Fibroblast of lung (primary cell): ENCODE data around the gene PPP5C. TPM values are rescaled to one million over a fixed set of nuclear protein-coding genes. Genes with fewer than 3 reads are reported as not detected.
A peak's percentile ranks its signal among the peaks of the same experiment; 100 is the strongest.

Experiments used
- DNase-seq, 2 donors: peaks; one replicate each; pipeline versions ENCODE4 v3.0.0 to v3.0.0-alpha.2; 2010; ENCODE audit warnings: low read depth in 2 of 2
- H2AFZ ChIP-seq: 2 replicates; pipeline ENCODE4 v1.5.1; 2012; ENCODE audit warnings: low read length, control low read depth, inconsistent platforms
- H3K27ac ChIP-seq: 2 replicates; pipeline ENCODE4 v1.5.1; 2011; ENCODE audit warnings: low read length, control low read depth; ENCODE audit not compliant: insufficient read depth
- H3K27me3 ChIP-seq: 2 replicates; pipeline ENCODE4 v1.5.1; 2011; ENCODE audit warnings: mild to moderate bottlenecking, low read length; ENCODE audit not compliant: control insufficient read depth, insufficient read depth
- H3K36me3 ChIP-seq: 2 replicates; pipeline ENCODE4 v1.5.1; 2011; ENCODE audit warnings: low read length; ENCODE audit not compliant: control insufficient read depth, insufficient read depth
- H3K4me1 ChIP-seq: 2 replicates; pipeline ENCODE4 v1.5.1; 2011; ENCODE audit warnings: low read length; ENCODE audit not compliant: control insufficient read depth, insufficient read depth; ENCODE audit errors: extremely low read depth
- H3K4me2 ChIP-seq: 2 replicates; pipeline ENCODE4 v1.5.1; 2011; ENCODE audit warnings: low read length, control low read depth; ENCODE audit not compliant: insufficient read depth; ENCODE audit errors: extremely low read depth
- H3K4me3 ChIP-seq, 4 experiments: fragments of 200-600 bp in 1 of 4; sonication (generic) in 1 of 4; replicated peaks in 1 of 4; 2 replicates each; pipeline ENCODE4 v1.5.1; 2011 to 2016; ENCODE audit warnings: low read length in 4 of 4, low read depth in 3 of 4, mild to moderate bottlenecking in 3 of 4, control low read depth in 2 of 4, inconsistent platforms in 1 of 4, mixed read lengths in 1 of 4; ENCODE audit not compliant: insufficient read depth in 1 of 4; ENCODE audit errors: control extremely low read depth in 1 of 4
- H3K79me2 ChIP-seq: 2 replicates; pipeline ENCODE4 v1.5.1; 2012; ENCODE audit warnings: mild to moderate bottlenecking, low read length, inconsistent platforms; ENCODE audit not compliant: control insufficient read depth, insufficient read depth
- H3K9ac ChIP-seq: 2 replicates; pipeline ENCODE4 v1.5.1; 2011; ENCODE audit warnings: mild to moderate bottlenecking, low read length, control low read depth; ENCODE audit not compliant: insufficient read depth
- H3K9me3 ChIP-seq: 2 replicates; pipeline ENCODE4 v1.5.1; 2012; ENCODE audit warnings: low read depth, low read length; ENCODE audit not compliant: control insufficient read depth, insufficient read depth
- H4K20me1 ChIP-seq: 2 replicates; pipeline ENCODE4 v1.5.1; 2011; ENCODE audit warnings: low read length; ENCODE audit not compliant: control insufficient read depth, insufficient read depth; ENCODE audit errors: extremely low read depth
- EZH2 ChIP-seq: IDR thresholded peaks from 2 replicates; pipeline ENCODE4 v1.5.1; 2012; ENCODE audit warnings: low read length, control low read depth, mild to moderate bottlenecking; ENCODE audit errors: missing control alignments
- polyA plus RNA-seq, 2 donors: library from polyadenylated mRNA; depleted of rRNA in 1 of 2; stranded (reverse) in 1 of 2; unstranded in 1 of 2; fragments of >200 nt; gene quantifications; 2 replicates each; pipeline ENCODE4 v1.2.1, GENCODE V29; 2011 to 2012; ENCODE audit warnings: missing spikeins in 1 of 2
- total RNA-seq: library from RNA; depleted of rRNA; stranded (reverse); fragments of >200 nt; gene quantifications from 2 replicates; pipeline ENCODE4 v1.2.1, GENCODE V29; 2014
- TF ChIP-seq, protein P1 (sequence below), 2 donors: IDR thresholded peaks in 1 of 2; conservative IDR thresholded peaks in 1 of 2; 1 replicate in 1 of 2; 2 replicates in 1 of 2; pipeline ENCODE4 v1.5.1; 2011 to 2012; ENCODE audit warnings: low read length in 2 of 2, control low read depth in 1 of 2, inconsistent platforms in 1 of 2, low read depth in 1 of 2, mild to moderate bottlenecking in 1 of 2

The PPP5C gene
- total and polyA plus RNA-seq, 2 donors (not counting 1 experiment from before 2014, with no cell fraction given): 46.9 to 94.1 TPM

- H3K9ac ChIP-seq: peak overlapping the region; percentile 26
- peak overlapping the region; percentile 62 for H3K4me2 ChIP-seq
These were observed 45.4 kb downstream of the PPP5C start for GRCh38 chr19:46392252-46392801.

DNA sequence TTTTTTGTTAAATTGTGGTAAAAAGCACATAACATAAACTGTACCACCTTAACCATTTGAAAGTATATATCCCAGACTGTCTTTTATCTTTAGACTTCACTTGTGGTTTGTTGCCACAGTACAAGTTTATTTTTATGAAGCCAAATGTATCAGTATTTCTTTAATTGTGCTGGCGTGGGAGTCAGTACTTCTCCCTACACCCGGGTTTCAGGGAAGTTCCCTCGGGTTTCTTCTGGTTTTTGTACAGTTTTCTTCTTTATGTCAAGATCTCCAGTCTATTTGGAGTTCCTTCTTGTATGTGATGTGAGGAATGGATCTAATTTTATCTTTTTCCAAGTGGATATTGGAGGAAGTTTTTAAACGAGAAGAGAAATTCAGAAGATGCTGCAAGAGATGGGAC is 46.0 kb downstream of the PPP5C start:
- Histone ChIP-seq H3K9me3 (no peaks in the 10 kb centered on the region), H3K9ac (peak overlapping the region; percentile 26), H3K27ac (peak overlapping the region; percentile 75), H4K20me1 (no peaks in the 10 kb centered on the region), H3K27me3 (no peaks in the 10 kb centered on the region), H2AFZ (no peak overlapping the region), H3K4me2 (peak overlapping the region; percentile 62), H3K79me2 (no peaks in the 10 kb centered on the region), H3K4me3 (no peak overlapping the region), H3K4me1 (peaks cover 16% of the 10 kb centered on the region), H3K36me3 (peaks cover 21% of the 10 kb centered on the region)
- DNase-seq: no peak
- no peak for TF ChIP-seq EZH2
- TF ChIP-seq, protein P1, sequence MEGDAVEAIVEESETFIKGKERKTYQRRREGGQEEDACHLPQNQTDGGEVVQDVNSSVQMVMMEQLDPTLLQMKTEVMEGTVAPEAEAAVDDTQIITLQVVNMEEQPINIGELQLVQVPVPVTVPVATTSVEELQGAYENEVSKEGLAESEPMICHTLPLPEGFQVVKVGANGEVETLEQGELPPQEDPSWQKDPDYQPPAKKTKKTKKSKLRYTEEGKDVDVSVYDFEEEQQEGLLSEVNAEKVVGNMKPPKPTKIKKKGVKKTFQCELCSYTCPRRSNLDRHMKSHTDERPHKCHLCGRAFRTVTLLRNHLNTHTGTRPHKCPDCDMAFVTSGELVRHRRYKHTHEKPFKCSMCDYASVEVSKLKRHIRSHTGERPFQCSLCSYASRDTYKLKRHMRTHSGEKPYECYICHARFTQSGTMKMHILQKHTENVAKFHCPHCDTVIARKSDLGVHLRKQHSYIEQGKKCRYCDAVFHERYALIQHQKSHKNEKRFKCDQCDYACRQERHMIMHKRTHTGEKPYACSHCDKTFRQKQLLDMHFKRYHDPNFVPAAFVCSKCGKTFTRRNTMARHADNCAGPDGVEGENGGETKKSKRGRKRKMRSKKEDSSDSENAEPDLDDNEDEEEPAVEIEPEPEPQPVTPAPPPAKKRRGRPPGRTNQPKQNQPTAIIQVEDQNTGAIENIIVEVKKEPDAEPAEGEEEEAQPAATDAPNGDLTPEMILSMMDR (conservative IDR thresholded peaks at IDR 0.05 in 1 of 2, IDR thresholded peaks at IDR 0.05 in 1 of 2; ENCODE audit: low read depth in 1 of 2, low read length in 2 of 2): no peak

More at GRCh38 chr19:46392252-46392801, 45.4 kb downstream of the PPP5C start:
- Histone ChIP-seq H3K9me3 (no peaks in the 10 kb centered on the region), H3K4me3 (no peak overlapping the region), H3K27ac (peak overlapping the region; percentile 75), H2AFZ (no peak overlapping the region), H3K36me3 (peaks cover 26% of the 10 kb centered on the region), H3K4me1 (peaks cover 16% of the 10 kb centered on the region), H4K20me1 (no peaks in the 10 kb centered on the region), H3K79me2 (no peaks in the 10 kb centered on the region), H3K27me3 (no peaks in the 10 kb centered on the region)
- peak in 1 of 2 donors; percentile 84 for DNase-seq
- TF ChIP-seq, protein P1 (conservative IDR thresholded peaks at IDR 0.05 in 1 of 2, IDR thresholded peaks at IDR 0.05 in 1 of 2; ENCODE audit: low read depth in 1 of 2, low read length in 2 of 2): no peak
- no peak for TF ChIP-seq EZH2

- peaks cover 16% of the 10 kb centered on the region for H3K4me1 ChIP-seq
- TF ChIP-seq, protein P1 (conservative IDR thresholded peaks at IDR 0.05 in 1 of 2, IDR thresholded peaks at IDR 0.05 in 1 of 2; ENCODE audit: low read depth in 1 of 2, low read length in 2 of 2): no peak
- TF ChIP-seq EZH2: no peak
These were observed 46.8 kb downstream of the PPP5C start for GRCh38 chr19:46393456-46394401.

More at GRCh38 chr19:46393456-46394401, 46.8 kb downstream of the PPP5C start:
- H3K27me3 ChIP-seq: no peaks in the 10 kb centered on the region
- H3K4me3 ChIP-seq: no peak overlapping the region
- H3K9ac ChIP-seq: no peak overlapping the region
- no peak overlapping the region for H3K27ac ChIP-seq
- H3K79me2 ChIP-seq: no peaks in the 10 kb centered on the region
- H3K9me3 ChIP-seq: no peaks in the 10 kb centered on the region
- H3K4me2 ChIP-seq: no peak overlapping the region
- peaks cover 14% of the 10 kb centered on the region for H3K36me3 ChIP-seq
- H2AFZ ChIP-seq: no peak overlapping the region
- no peak for DNase-seq
- no peaks in the 10 kb centered on the region for H4K20me1 ChIP-seq
